Measurements from ENCODE around the gene FAM83G. TPM values are rescaled to one million over a fixed set of nuclear protein-coding genes. Genes with fewer than 3 reads are reported as not detected.
"Not testable (repeated sequence)": the region's sequence is repeated elsewhere in the genome, so short reads cannot be mapped to it uniquely, and the experiment has no call there.

FAM83G gene
- 10 to 100 TPM in 3 of 5 donors, 1 to 10 TPM in 2; 8.8 to 41.1 (median 20.1) TPM for total RNA-seq
- 10 to 100 TPM in 2 of 3 donors, 1 to 10 TPM in 1; 8.2 to 16.4 (median 11.9) TPM for polyA plus RNA-seq
- long read RNA-seq, donor 1: 0 reads
- long read RNA-seq, donor 2, full-length matches to known transcripts: 3 of 3 reads
- long read RNA-seq, donor 2, partial matches to known transcripts: 0 of 3 reads
- long read RNA-seq, donor 2, other reads (novel, unspliced or antisense): 0 of 3 reads
- long read RNA-seq, donor 3: 0 reads
- long read RNA-seq, donor 4, full-length matches to known transcripts: 1 of 1 reads
- long read RNA-seq, donor 4, partial matches to known transcripts: 0 of 1 reads
- long read RNA-seq, donor 4, other reads (novel, unspliced or antisense): 0 of 1 reads
- long read RNA-seq, donor 5: 0 reads
- long read RNA-seq, donor 6: 0 reads
- long read RNA-seq, donor 7, full-length matches to known transcripts: 1 of 1 reads
- long read RNA-seq, donor 7, partial matches to known transcripts: 0 of 1 reads
- long read RNA-seq, donor 7, other reads (novel, unspliced or antisense): 0 of 1 reads
- long read RNA-seq, donor 8, full-length matches to known transcripts: 1 of 1 reads
- long read RNA-seq, donor 8, partial matches to known transcripts: 0 of 1 reads
- long read RNA-seq, donor 8, other reads (novel, unspliced or antisense): 0 of 1 reads
- long read RNA-seq, donor 9: 0 reads
- long read RNA-seq, donor 10: 0 reads

GRCh38 chr17:19004421-19005136, at the start of gene FAM83G:
Gene FAM83G (minus strand): TSS chr17:19004764. CDS start chr17:19004041, 723 bp downstream.
- peak; percentile 89 to 94 for DNase-seq
- peak within 1 kb of the TSS; percentile 68 to 74 (median 72) for H3K4me3 ChIP-seq
- peaks cover 0 to 12% (median 0%) of the 10 kb centered on the region in 3 donors for H3K27me3 ChIP-seq
- TF ChIP-seq, protein P1, sequence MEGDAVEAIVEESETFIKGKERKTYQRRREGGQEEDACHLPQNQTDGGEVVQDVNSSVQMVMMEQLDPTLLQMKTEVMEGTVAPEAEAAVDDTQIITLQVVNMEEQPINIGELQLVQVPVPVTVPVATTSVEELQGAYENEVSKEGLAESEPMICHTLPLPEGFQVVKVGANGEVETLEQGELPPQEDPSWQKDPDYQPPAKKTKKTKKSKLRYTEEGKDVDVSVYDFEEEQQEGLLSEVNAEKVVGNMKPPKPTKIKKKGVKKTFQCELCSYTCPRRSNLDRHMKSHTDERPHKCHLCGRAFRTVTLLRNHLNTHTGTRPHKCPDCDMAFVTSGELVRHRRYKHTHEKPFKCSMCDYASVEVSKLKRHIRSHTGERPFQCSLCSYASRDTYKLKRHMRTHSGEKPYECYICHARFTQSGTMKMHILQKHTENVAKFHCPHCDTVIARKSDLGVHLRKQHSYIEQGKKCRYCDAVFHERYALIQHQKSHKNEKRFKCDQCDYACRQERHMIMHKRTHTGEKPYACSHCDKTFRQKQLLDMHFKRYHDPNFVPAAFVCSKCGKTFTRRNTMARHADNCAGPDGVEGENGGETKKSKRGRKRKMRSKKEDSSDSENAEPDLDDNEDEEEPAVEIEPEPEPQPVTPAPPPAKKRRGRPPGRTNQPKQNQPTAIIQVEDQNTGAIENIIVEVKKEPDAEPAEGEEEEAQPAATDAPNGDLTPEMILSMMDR (IDR thresholded peaks at IDR 0.05): no peak
- TF ChIP-seq POLR2A (IDR thresholded peaks at IDR 0.05) (no peak), EP300 (IDR thresholded peaks at IDR 0.05) (no peak), POLR2AphosphoS5 (IDR thresholded peaks at IDR 0.05) (peak in 2 of 3 donors; percentile 70 to 83)
- peak within 1 kb of the TSS; percentile 86 to 92 (median 88) for H3K27ac ChIP-seq
- no peaks in the 10 kb centered on the region for H3K9me3 ChIP-seq
- WGBS, 5 donors: 2 to 17% (median 4%) methylated on average over 19 to 67 of the region's 67 CpGs
- peaks cover 35 to 52% (median 50%) of the 10 kb centered on the region in 4 donors for H3K4me1 ChIP-seq
- no peaks in the 10 kb centered on the region for H3K36me3 ChIP-seq
- intact Hi-C loops (cut with DNase I; ENCODE audit: low total_unique reads): no loop called here

- H3K9me3 ChIP-seq; H3K27ac ChIP-seq; DNase-seq; H3K4me3 ChIP-seq; intact Hi-C loops (cut with DNase I; ENCODE audit: low total_unique reads); H3K4me1 ChIP-seq; H3K27me3 ChIP-seq; H3K36me3 ChIP-seq: not testable (repeated sequence)
- WGBS, 5 donors: 80 to 92% (median 90%) methylated on average over 2 to 4 of the region's 7 CpGs; no CpG with 5 or more reads in 2 of the 5 donors
Measured at GRCh38 chr17:19048826-19049225, 44.3 kb upstream of the FAM83G start.

DNA sequence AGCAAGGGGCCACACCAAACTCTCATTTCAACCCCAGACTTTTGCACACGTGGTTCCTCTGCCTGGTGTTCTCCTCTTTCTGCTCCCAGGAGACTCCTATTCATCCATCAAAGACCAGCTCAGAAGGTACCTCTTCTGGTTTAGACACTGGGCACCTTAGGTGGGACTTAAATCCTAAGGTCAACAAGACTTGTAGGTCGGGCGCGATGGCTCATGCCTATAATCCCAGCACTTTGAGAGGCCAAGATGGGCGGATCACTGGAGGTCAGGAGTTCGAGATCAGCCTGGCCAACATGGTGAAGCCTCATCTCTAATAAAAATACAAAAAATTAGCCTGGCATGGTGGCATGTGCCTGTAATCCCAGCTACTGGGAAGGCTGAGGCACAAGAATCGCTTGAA, 42.9 kb upstream of the FAM83G start:
- H3K27ac ChIP-seq; H3K4me1 ChIP-seq; H3K36me3 ChIP-seq; H3K9me3 ChIP-seq; H3K4me3 ChIP-seq; H3K27me3 ChIP-seq; DNase-seq; intact Hi-C loops (cut with DNase I; ENCODE audit: low total_unique reads): not testable (repeated sequence)
- 88 to 97% (median 93%) methylated on average over 5 of the region's 7 CpGs for WGBS, 5 donors

DNA sequence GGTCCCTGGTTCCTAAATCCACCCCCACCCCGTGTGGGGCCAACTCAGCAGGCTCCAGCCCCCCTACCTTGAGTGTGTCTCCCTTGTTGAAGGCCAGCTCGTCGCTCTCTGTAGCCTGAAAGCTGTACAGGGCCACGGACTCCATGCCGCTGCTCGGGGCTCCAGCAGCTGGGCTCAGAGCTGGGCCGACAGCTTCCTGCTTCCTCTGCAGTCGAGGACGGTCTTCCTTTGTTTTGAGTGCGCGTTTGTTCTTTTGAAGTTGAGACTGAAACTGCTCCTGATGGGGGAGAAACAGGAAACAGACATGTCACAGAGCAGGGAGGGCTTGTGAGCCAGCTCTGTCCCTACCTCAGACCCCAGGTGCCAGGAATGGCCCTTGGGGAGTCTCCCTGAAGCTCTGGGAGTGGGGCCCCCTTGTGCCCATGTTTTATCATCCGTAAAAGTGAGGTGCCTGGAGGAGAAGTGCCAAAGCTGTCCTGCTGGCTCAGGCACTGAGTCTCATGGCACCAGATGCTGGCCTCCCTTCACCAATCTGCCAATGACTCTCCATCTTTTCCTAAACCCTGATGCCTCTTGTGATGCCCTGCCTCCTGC, 42.3 kb upstream of the FAM83G start, which contains the start of gene GRAP:
GRAP (minus strand) TSS at position 176 of the 594 bp plus-strand sequence; CDS start at position 145, 31 bp downstream.
- H3K27ac ChIP-seq; H3K36me3 ChIP-seq; H3K9me3 ChIP-seq; intact Hi-C loops (cut with DNase I; ENCODE audit: low total_unique reads); H3K4me1 ChIP-seq; DNase-seq; H3K4me3 ChIP-seq; H3K27me3 ChIP-seq: not testable (repeated sequence)
- no CpG with 5 or more reads among the region's 12 CpGs for WGBS, 5 donors

- intact Hi-C loops (cut with DNase I; ENCODE audit: low total_unique reads); H3K36me3 ChIP-seq; H3K4me3 ChIP-seq; H3K27ac ChIP-seq; DNase-seq; H3K27me3 ChIP-seq; H3K9me3 ChIP-seq; H3K4me1 ChIP-seq: not testable (repeated sequence)
- no CpG with 5 or more reads among the region's 9 CpGs for WGBS, 5 donors
Measured at GRCh38 chr17:19044643-19045042, 40.1 kb upstream of the FAM83G start.

GRCh38 chr17:19043032-19043431, 38.5 kb upstream of the FAM83G start:
- H3K27me3 ChIP-seq; H3K36me3 ChIP-seq; H3K27ac ChIP-seq; intact Hi-C loops (cut with DNase I; ENCODE audit: low total_unique reads); H3K4me1 ChIP-seq; H3K4me3 ChIP-seq; DNase-seq; H3K9me3 ChIP-seq: not testable (repeated sequence)
- WGBS, 5 donors: no CpG with 5 or more reads among the region's 8 CpGs

GRCh38 chr17:19042369-19042768, 37.8 kb upstream of the FAM83G start:
- H3K27me3 ChIP-seq; H3K9me3 ChIP-seq; H3K27ac ChIP-seq; intact Hi-C loops (cut with DNase I; ENCODE audit: low total_unique reads); H3K36me3 ChIP-seq; H3K4me3 ChIP-seq; H3K4me1 ChIP-seq; DNase-seq: not testable (repeated sequence)
- no CpG with 5 or more reads among the region's 14 CpGs for WGBS, 5 donors

- H3K9me3 ChIP-seq; H3K27me3 ChIP-seq; H3K4me1 ChIP-seq; H3K4me3 ChIP-seq; H3K36me3 ChIP-seq; intact Hi-C loops (cut with DNase I; ENCODE audit: low total_unique reads); DNase-seq; H3K27ac ChIP-seq: not testable (repeated sequence)
- 40 to 100% (median 90%) methylated on average over 1 to 3 of the region's 10 CpGs; no CpG with 5 or more reads in 2 of the 5 donors for WGBS, 5 donors
Measured at GRCh38 chr17:19041871-19042270, 37.3 kb upstream of the FAM83G start.

DNA sequence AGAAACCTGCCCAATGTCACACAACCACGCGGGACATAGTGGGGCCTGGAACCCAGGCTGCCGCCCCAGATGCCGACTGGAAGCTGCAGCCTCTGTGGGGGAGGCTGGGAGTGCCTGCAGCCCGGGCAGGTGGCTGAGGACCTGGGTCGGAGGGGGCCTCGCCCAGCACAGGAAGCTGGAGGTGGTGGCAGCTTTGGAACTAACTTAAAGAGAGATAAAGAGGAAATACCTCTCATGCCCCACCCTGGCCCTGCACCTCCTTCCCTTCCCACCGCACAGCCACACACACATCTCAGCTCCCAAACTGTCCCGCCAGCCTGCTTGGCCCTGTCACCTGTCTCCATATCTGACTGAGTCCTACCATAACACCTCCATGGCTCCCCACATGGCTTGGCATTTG, 35.8 kb upstream of the FAM83G start:
- H3K27ac ChIP-seq; H3K36me3 ChIP-seq; H3K9me3 ChIP-seq; H3K4me1 ChIP-seq; H3K27me3 ChIP-seq; DNase-seq; H3K4me3 ChIP-seq; intact Hi-C loops (cut with DNase I; ENCODE audit: low total_unique reads): not testable (repeated sequence)
- WGBS, 5 donors: no CpG with 5 or more reads among the region's 9 CpGs

- intact Hi-C loops (cut with DNase I; ENCODE audit: low total_unique reads); H3K27ac ChIP-seq; H3K36me3 ChIP-seq; H3K4me1 ChIP-seq; DNase-seq; H3K27me3 ChIP-seq; H3K4me3 ChIP-seq; H3K9me3 ChIP-seq: not testable (repeated sequence)
- WGBS, 5 donors: no CpG with 5 or more reads among the region's 12 CpGs
Measured at GRCh38 chr17:19038730-19039129, 34.2 kb upstream of the FAM83G start.
